Liver (tissue), 9 donors: ENCODE results near the gene MARCOL. TPM values are rescaled to one million over a fixed set of nuclear protein-coding genes. Genes with fewer than 3 reads are reported as not detected.

Experiments
- DNase-seq: peaks from one replicate; pipeline ENCODE4 v3.0.0-alpha.2; 2017; ENCODE audit warnings: low spot score
- H3K27ac ChIP-seq, 2 donors: one replicate each; pipeline ENCODE4 v1.7.0; 2013; ENCODE audit warnings: inconsistent platforms in 2 of 2, low read length in 2 of 2, control low read depth in 1 of 2, low read depth in 1 of 2, mild to moderate bottlenecking in 1 of 2
- H3K27me3 ChIP-seq, 4 donors: one replicate each; pipeline versions ENCODE4 v1.6.1 to v1.7.0; 2013; ENCODE audit warnings: low read length in 3 of 4, inconsistent platforms in 1 of 4, mild to moderate bottlenecking in 1 of 4, moderate library complexity in 1 of 4; ENCODE audit not compliant: control insufficient read depth in 4 of 4, insufficient read depth in 4 of 4
- H3K36me3 ChIP-seq, 4 donors: one replicate each; pipeline versions ENCODE4 v1.6.1 to v1.7.0; 2013; ENCODE audit warnings: low read length in 3 of 4, mild to moderate bottlenecking in 3 of 4, low read depth in 1 of 4, moderate library complexity in 1 of 4; ENCODE audit not compliant: control insufficient read depth in 4 of 4, insufficient read depth in 3 of 4
- H3K4me1 ChIP-seq, 4 donors: one replicate each; pipeline versions ENCODE4 v1.6.1 to v1.7.0; 2013; ENCODE audit warnings: low read length in 3 of 4, mild to moderate bottlenecking in 3 of 4, moderate library complexity in 1 of 4; ENCODE audit not compliant: control insufficient read depth in 4 of 4, insufficient read depth in 4 of 4
- H3K4me3 ChIP-seq, 3 donors: one replicate each; pipeline versions ENCODE4 v1.6.1 to v1.7.0; 2013; ENCODE audit warnings: low read length in 3 of 3, control low read depth in 1 of 3, low read depth in 1 of 3, mild to moderate bottlenecking in 1 of 3
- H3K9ac ChIP-seq, 2 donors: one replicate each; pipeline ENCODE4 v1.7.0; 2013; ENCODE audit warnings: low read length in 2 of 2, mild to moderate bottlenecking in 2 of 2, moderate library complexity in 2 of 2, control low read depth in 1 of 2, low read depth in 1 of 2
- H3K9me3 ChIP-seq, 4 donors: one replicate each; pipeline versions ENCODE4 v1.6.1 to v1.7.0; 2013; ENCODE audit warnings: low read length in 3 of 4; ENCODE audit not compliant: control insufficient read depth in 4 of 4
- ATF3 ChIP-seq: IDR thresholded peaks from 2 replicates; pipeline ENCODE4 v1.6.1; 2016; ENCODE audit warnings: antibody characterized with exemption
- EGR1 ChIP-seq, 2 donors: IDR thresholded peaks; 2 replicates each; pipeline ENCODE4 v1.6.1; 2016 to 2018; ENCODE audit warnings: antibody characterized with exemption in 2 of 2, low read depth in 2 of 2
- FOXA1 ChIP-seq: IDR thresholded peaks from 2 replicates; pipeline ENCODE4 v1.6.1; 2016; ENCODE audit warnings: antibody characterized with exemption
- FOXA2 ChIP-seq: IDR thresholded peaks from 2 replicates; pipeline ENCODE4 v1.6.1; 2016; ENCODE audit warnings: antibody characterized with exemption
- GABPA ChIP-seq, 2 donors: IDR thresholded peaks in 1 of 2; conservative IDR thresholded peaks in 1 of 2; 2 replicates each; pipeline ENCODE4 v1.6.1; 2016; ENCODE audit warnings: antibody characterized with exemption in 2 of 2, mild to moderate bottlenecking in 1 of 2, moderate library complexity in 1 of 2
- HNF4A ChIP-seq, 2 donors: conservative IDR thresholded peaks; 2 replicates each; pipeline ENCODE4 v1.6.1; 2016; ENCODE audit warnings: antibody characterized with exemption in 2 of 2, mild to moderate bottlenecking in 2 of 2
- HNF4G ChIP-seq: IDR thresholded peaks from 2 replicates; pipeline ENCODE4 v1.6.1; 2016; ENCODE audit warnings: antibody characterized with exemption
- JUND ChIP-seq, 2 donors: IDR thresholded peaks; 2 replicates each; pipeline ENCODE4 v1.6.1; 2016; ENCODE audit warnings: antibody characterized with exemption in 2 of 2
- MAX ChIP-seq: IDR thresholded peaks from 2 replicates; pipeline ENCODE4 v1.6.1; 2016; ENCODE audit warnings: antibody characterized with exemption
- NR2F2 ChIP-seq: IDR thresholded peaks from 2 replicates; pipeline ENCODE4 v1.6.1; 2016; ENCODE audit warnings: antibody characterized with exemption
- RAD21 ChIP-seq, 2 donors: IDR thresholded peaks; 2 replicates each; pipeline ENCODE4 v1.6.1; 2016; ENCODE audit warnings: antibody characterized with exemption in 2 of 2, mild to moderate bottlenecking in 2 of 2
- RXRA ChIP-seq, 2 donors: IDR thresholded peaks; 2 replicates each; pipeline ENCODE4 v1.6.1; 2017 to 2018; ENCODE audit warnings: antibody characterized with exemption in 2 of 2, mild to moderate bottlenecking in 1 of 2
- SP1 ChIP-seq: IDR thresholded peaks from 2 replicates; pipeline ENCODE4 v1.6.1; 2018; ENCODE audit warnings: antibody characterized with exemption, mild to moderate bottlenecking
- TAF1 ChIP-seq: conservative IDR thresholded peaks from 2 replicates; pipeline ENCODE4 v1.6.1; 2016; ENCODE audit warnings: antibody characterized with exemption, mild to moderate bottlenecking
- YY1 ChIP-seq: IDR thresholded peaks from 2 replicates; pipeline ENCODE4 v1.6.1; 2016; ENCODE audit warnings: antibody characterized with exemption, mild to moderate bottlenecking
- WGBS: extraction: QIAGEN DNeasy Blood & Tissue Kit; methylation state at CpG from one replicate; pipeline ENCODE4 v1.1.7; 2013; 5-methylcytosine and 5-hydroxymethylcytosine counted together
- polyA plus RNA-seq, 2 donors: library from polyadenylated mRNA; stranded (reverse) in 1 of 2; unstranded in 1 of 2; fragments of 200-250 nt in 1 of 2; fragments of >200 nt in 1 of 2; fragmentation: Nextera tagmentation in 1 of 2; extraction: Ambion mirVana in 1 of 2; gene quantifications; one replicate each; pipeline versions ENCODE4 v1.2.1 to v1.2.3, GENCODE V29; 2013 to 2015
- total RNA-seq, 2 donors: library from RNA; depleted of rRNA; stranded (reverse); fragments of >200 nt; gene quantifications; one replicate each; pipeline ENCODE4 v1.2.3, GENCODE V29; 2014
- TF ChIP-seq, protein P1 (sequence below): fragments of 150-350 bp; IDR thresholded peaks from 2 replicates; pipeline ENCODE4 v1.5.1; 2017; ENCODE audit warnings: improper control_type of control experiment, low read depth, low read length; ENCODE audit not compliant: missing input control
- TF ChIP-seq, protein P2 (sequence below): IDR thresholded peaks from 2 replicates; pipeline ENCODE4 v1.6.1; 2016; ENCODE audit warnings: antibody characterized with exemption
- TF ChIP-seq, protein P3 (sequence below): IDR thresholded peaks from 2 replicates; pipeline ENCODE4 v1.6.1; 2016; ENCODE audit warnings: antibody characterized with exemption, mild to moderate bottlenecking
- donor health status: healthy.
- donor health status: healthy.
- donor health status: healthy.
- donor health status: healthy.
- donor health status: healthy.

The MARCOL gene
- total and polyA plus RNA-seq, 4 donors, result not detected

DNA sequence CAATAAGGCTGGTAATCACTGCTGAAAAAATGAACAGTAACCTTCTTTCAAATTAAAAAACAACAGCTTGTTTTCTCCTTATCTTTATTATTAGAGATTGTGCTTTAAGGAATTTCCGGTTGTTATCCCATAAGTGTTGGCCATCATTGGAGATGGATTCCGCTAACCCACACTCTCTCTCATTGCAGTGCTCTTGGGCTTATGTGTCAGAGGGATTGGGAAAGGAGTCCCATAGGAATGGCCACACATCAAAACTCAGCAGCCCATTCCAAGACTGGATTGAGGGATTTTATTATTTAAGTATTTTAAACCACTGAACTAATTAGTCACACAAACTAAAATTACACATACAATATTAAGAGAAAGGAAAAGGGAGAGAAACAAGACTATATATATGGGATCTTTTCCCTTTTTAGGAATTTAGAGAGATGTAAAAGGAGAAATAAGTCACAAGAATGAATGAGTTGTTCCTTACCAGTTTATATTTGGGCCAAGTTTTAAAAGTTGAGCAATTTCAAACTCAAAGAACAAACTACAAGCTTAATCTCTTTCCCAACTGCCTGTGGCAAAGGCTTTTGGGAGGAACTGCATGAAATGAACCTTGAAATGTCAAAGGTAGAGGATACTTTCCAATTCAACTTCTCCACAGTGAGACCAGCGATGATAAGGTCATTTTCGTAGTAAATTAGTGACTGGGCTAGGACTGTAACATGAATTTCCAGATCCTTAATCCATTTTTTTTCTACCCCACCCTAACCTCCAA is 33.1 kb upstream of the MARCOL start:
- Histone ChIP-seq H3K36me3 (no peaks in the 10 kb centered on the region), H3K27ac (no peak overlapping the region), H3K4me1 (peaks cover 0 to 8% (median 0%) of the 10 kb centered on the region in 4 donors), H3K4me3 (no peak overlapping the region), H3K9ac (no peak overlapping the region), H3K9me3 (no peaks in the 10 kb centered on the region), H3K27me3 (no peaks in the 10 kb centered on the region)
- 60% methylated on average over 4 of the region's 4 CpGs for WGBS
- TF ChIP-seq, protein P1, sequence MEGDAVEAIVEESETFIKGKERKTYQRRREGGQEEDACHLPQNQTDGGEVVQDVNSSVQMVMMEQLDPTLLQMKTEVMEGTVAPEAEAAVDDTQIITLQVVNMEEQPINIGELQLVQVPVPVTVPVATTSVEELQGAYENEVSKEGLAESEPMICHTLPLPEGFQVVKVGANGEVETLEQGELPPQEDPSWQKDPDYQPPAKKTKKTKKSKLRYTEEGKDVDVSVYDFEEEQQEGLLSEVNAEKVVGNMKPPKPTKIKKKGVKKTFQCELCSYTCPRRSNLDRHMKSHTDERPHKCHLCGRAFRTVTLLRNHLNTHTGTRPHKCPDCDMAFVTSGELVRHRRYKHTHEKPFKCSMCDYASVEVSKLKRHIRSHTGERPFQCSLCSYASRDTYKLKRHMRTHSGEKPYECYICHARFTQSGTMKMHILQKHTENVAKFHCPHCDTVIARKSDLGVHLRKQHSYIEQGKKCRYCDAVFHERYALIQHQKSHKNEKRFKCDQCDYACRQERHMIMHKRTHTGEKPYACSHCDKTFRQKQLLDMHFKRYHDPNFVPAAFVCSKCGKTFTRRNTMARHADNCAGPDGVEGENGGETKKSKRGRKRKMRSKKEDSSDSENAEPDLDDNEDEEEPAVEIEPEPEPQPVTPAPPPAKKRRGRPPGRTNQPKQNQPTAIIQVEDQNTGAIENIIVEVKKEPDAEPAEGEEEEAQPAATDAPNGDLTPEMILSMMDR, result no peak
- peak; percentile 6 to 28 for TF ChIP-seq RAD21 (IDR thresholded peaks at IDR 0.05)
- TF ChIP-seq TAF1, result no peak
- TF ChIP-seq GABPA (IDR thresholded peaks at IDR 0.05 in 1 of 2, conservative IDR thresholded peaks at IDR 0.05 in 1 of 2), result peak in 1 of 2 donors; percentile 44
- TF ChIP-seq MAX, result peak; percentile 33
- TF ChIP-seq SP1, result no peak
- TF ChIP-seq JUND (IDR thresholded peaks at IDR 0.05), result peak in 1 of 2 donors; percentile 83
- TF ChIP-seq NR2F2, result no peak
- TF ChIP-seq HNF4A (conservative IDR thresholded peaks at IDR 0.05), result peak; percentile 86 to 91
- TF ChIP-seq FOXA1, result no peak
- TF ChIP-seq, protein P2, sequence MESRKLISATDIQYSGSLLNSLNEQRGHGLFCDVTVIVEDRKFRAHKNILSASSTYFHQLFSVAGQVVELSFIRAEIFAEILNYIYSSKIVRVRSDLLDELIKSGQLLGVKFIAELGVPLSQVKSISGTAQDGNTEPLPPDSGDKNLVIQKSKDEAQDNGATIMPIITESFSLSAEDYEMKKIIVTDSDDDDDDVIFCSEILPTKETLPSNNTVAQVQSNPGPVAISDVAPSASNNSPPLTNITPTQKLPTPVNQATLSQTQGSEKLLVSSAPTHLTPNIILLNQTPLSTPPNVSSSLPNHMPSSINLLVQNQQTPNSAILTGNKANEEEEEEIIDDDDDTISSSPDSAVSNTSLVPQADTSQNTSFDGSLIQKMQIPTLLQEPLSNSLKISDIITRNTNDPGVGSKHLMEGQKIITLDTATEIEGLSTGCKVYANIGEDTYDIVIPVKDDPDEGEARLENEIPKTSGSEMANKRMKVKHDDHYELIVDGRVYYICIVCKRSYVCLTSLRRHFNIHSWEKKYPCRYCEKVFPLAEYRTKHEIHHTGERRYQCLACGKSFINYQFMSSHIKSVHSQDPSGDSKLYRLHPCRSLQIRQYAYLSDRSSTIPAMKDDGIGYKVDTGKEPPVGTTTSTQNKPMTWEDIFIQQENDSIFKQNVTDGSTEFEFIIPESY, result peak; percentile 67
- TF ChIP-seq, protein P3, sequence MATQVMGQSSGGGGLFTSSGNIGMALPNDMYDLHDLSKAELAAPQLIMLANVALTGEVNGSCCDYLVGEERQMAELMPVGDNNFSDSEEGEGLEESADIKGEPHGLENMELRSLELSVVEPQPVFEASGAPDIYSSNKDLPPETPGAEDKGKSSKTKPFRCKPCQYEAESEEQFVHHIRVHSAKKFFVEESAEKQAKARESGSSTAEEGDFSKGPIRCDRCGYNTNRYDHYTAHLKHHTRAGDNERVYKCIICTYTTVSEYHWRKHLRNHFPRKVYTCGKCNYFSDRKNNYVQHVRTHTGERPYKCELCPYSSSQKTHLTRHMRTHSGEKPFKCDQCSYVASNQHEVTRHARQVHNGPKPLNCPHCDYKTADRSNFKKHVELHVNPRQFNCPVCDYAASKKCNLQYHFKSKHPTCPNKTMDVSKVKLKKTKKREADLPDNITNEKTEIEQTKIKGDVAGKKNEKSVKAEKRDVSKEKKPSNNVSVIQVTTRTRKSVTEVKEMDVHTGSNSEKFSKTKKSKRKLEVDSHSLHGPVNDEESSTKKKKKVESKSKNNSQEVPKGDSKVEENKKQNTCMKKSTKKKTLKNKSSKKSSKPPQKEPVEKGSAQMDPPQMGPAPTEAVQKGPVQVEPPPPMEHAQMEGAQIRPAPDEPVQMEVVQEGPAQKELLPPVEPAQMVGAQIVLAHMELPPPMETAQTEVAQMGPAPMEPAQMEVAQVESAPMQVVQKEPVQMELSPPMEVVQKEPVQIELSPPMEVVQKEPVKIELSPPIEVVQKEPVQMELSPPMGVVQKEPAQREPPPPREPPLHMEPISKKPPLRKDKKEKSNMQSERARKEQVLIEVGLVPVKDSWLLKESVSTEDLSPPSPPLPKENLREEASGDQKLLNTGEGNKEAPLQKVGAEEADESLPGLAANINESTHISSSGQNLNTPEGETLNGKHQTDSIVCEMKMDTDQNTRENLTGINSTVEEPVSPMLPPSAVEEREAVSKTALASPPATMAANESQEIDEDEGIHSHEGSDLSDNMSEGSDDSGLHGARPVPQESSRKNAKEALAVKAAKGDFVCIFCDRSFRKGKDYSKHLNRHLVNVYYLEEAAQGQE, result peak; percentile 34
- TF ChIP-seq YY1, result peak; percentile 46
- TF ChIP-seq HNF4G, result peak; percentile 52
- TF ChIP-seq FOXA2, result no peak
- no peak for TF ChIP-seq ATF3
- TF ChIP-seq EGR1 (IDR thresholded peaks at IDR 0.05; ENCODE audit: low read depth in 2 of 2), result no peak
- peak; percentile 60 to 86 for TF ChIP-seq RXRA (IDR thresholded peaks at IDR 0.05)
- no peak for DNase-seq
